ENCODE results near the gene EPB41L4A.
"Not testable (repeated sequence)": the region's sequence is repeated elsewhere in the genome, so short reads cannot be mapped to it uniquely, and the experiment has no call there.

EPB41L4A gene

GRCh38 chr5:112401924-112402323, 17.2 kb downstream of the EPB41L4A start:
- DNase-seq: no peak

- no peak for DNase-seq
Measured at GRCh38 chr5:112397690-112398089, 21.4 kb downstream of the EPB41L4A start.

GRCh38 chr5:112396430-112396829, 22.6 kb downstream of the EPB41L4A start:
- DNase-seq: no peak

GRCh38 chr5:112395299-112395698, 23.8 kb downstream of the EPB41L4A start:
- DNase-seq: not testable (repeated sequence)

GRCh38 chr5:112390327-112390726, 28.8 kb downstream of the EPB41L4A start:
- no peak for DNase-seq

- no peak for DNase-seq
Measured at GRCh38 chr5:112388739-112389138, 30.3 kb downstream of the EPB41L4A start.

- DNase-seq: no peak
Measured at GRCh38 chr5:112388074-112388473, 31.0 kb downstream of the EPB41L4A start.

GRCh38 chr5:112386766-112387165, 32.3 kb downstream of the EPB41L4A start:
- no peak for DNase-seq

- no peak for DNase-seq
Measured at GRCh38 chr5:112385969-112386368, 33.1 kb downstream of the EPB41L4A start.

- no peak for DNase-seq
Measured at GRCh38 chr5:112385566-112385965, 33.5 kb downstream of the EPB41L4A start.

- no peak for DNase-seq
Measured at GRCh38 chr5:112384523-112384922, 34.6 kb downstream of the EPB41L4A start.

GRCh38 chr5:112382886-112383285, 36.2 kb downstream of the EPB41L4A start:
- no peak for DNase-seq

GRCh38 chr5:112381521-112381920, 37.6 kb downstream of the EPB41L4A start:
- no peak for DNase-seq

GRCh38 chr5:112379542-112380325, 39.3 kb downstream of the EPB41L4A start:
- DNase-seq: no peak

- no peak for DNase-seq
Measured at GRCh38 chr5:112374818-112375217, 44.3 kb downstream of the EPB41L4A start.

GRCh38 chr5:112374356-112374755, 44.7 kb downstream of the EPB41L4A start:
- DNase-seq: no peak

- DNase-seq: no peak
Measured at GRCh38 chr5:112373885-112374284, 45.2 kb downstream of the EPB41L4A start.

- DNase-seq: no peak
Measured at GRCh38 chr5:112372543-112372942, 46.5 kb downstream of the EPB41L4A start.

- DNase-seq: no peak
Measured at GRCh38 chr5:112371067-112371466, 48.0 kb downstream of the EPB41L4A start.

- DNase-seq: no peak
Measured at GRCh38 chr5:112367400-112367799, 51.7 kb downstream of the EPB41L4A start.

GRCh38 chr5:112366987-112367386, 52.1 kb downstream of the EPB41L4A start:
- no peak for DNase-seq

- not testable (repeated sequence) for DNase-seq
Measured at GRCh38 chr5:112360740-112361139, 58.3 kb downstream of the EPB41L4A start.

- DNase-seq: no peak
Measured at GRCh38 chr5:112356178-112356956, 62.7 kb downstream of the EPB41L4A start.

- DNase-seq: peak; percentile 4
Measured at GRCh38 chr5:112355058-112355685, 63.9 kb downstream of the EPB41L4A start.
